AG20443 (cell line): ENCODE results near the gene GPSM3.
A peak's percentile ranks its signal among the peaks of the same experiment; 100 is the strongest.
"Not testable (repeated sequence)": the region's sequence is repeated elsewhere in the genome, so short reads cannot be mapped to it uniquely, and the experiment has no call there.

ENCODE experiments used
- DNase-seq: peaks from one replicate; pipeline ENCODE4 v3.0.0; 2012; ENCODE audit warnings: low spot score, mixed read lengths

The GPSM3 gene

GRCh38 chr6:32187009-32187709, 5.3 kb downstream of the GPSM3 start:
- DNase-seq, result no peak

GRCh38 chr6:32186151-32186840, 6.1 kb downstream of the GPSM3 start:
- not testable (repeated sequence) for DNase-seq

GRCh38 chr6:32185681-32186131, 6.7 kb downstream of the GPSM3 start:
- peak; percentile 80 for DNase-seq

- no peak for DNase-seq
Observed at GRCh38 chr6:32184084-32184640, 8.3 kb downstream of the GPSM3 start, which contains the start of gene AGER. Gene AGER (minus strand): TSS chr6:32184253. CDS start chr6:32184222, 31 bp downstream.

- DNase-seq, result no peak
Observed at GRCh38 chr6:32183483-32184083, 8.9 kb downstream of the GPSM3 start.

GRCh38 chr6:32183030-32183429, 9.4 kb downstream of the GPSM3 start:
- no peak for DNase-seq

- DNase-seq, result no peak
Observed at GRCh38 chr6:32182555-32182981, 9.9 kb downstream of the GPSM3 start.

- no peak for DNase-seq
Observed at GRCh38 chr6:32181915-32182529, 10.4 kb downstream of the GPSM3 start.

GRCh38 chr6:32181148-32181702, 11.2 kb downstream of the GPSM3 start:
- DNase-seq, result no peak

- no peak for DNase-seq
Observed at GRCh38 chr6:32179766-32180405, 12.6 kb downstream of the GPSM3 start.

GRCh38 chr6:32178547-32179440, 13.6 kb downstream of the GPSM3 start:
- no peak for DNase-seq

- peak; percentile 96 for DNase-seq
Observed at GRCh38 chr6:32177788-32178546, 14.5 kb downstream of the GPSM3 start, which contains the start of gene RNF5. Gene RNF5 (plus strand): TSS chr6:32178405. CDS start chr6:32178512, 107 bp downstream.

GRCh38 chr6:32177183-32177787, 15.2 kb downstream of the GPSM3 start:
- no peak for DNase-seq

GRCh38 chr6:32176476-32177182, 15.8 kb downstream of the GPSM3 start:
- no peak for DNase-seq

- peak; percentile 97 for DNase-seq
Observed at GRCh38 chr6:32175711-32176475, 16.6 kb downstream of the GPSM3 start, which contains the start of gene AGPAT1. Gene AGPAT1 (minus strand): TSS chr6:32176084. CDS start chr6:32171496, 4,588 bp downstream.

GRCh38 chr6:32175322-32175710, 17.1 kb downstream of the GPSM3 start:
- no peak for DNase-seq

- no peak for DNase-seq
Observed at GRCh38 chr6:32174416-32174815, 18.0 kb downstream of the GPSM3 start.
